ENCODE data around the gene STXBP6.

STXBP6 gene

GRCh38 chr14:24861083-24861630 is 188.8 kb downstream of the STXBP6 start:
- H2AK5ac ChIP-seq (ENCODE audit: low read length): no peak overlapping the region
- H3K23ac ChIP-seq (ENCODE audit: low read length): no peak overlapping the region
- no peak overlapping the region for H3K4ac ChIP-seq (ENCODE audit: low read depth, low read length)
- no peak overlapping the region for H3K4me2 ChIP-seq (ENCODE audit: low read length)
- H3K27me3 ChIP-seq (ENCODE audit: insufficient read depth, low read length, poor library complexity): no peaks in the 10 kb centered on the region
- no peak overlapping the region for H3K56ac ChIP-seq (ENCODE audit: low read length)
- no peaks in the 10 kb centered on the region for H3K79me2 ChIP-seq (ENCODE audit: control insufficient read depth, insufficient read depth, low read length)
- WGBS (ENCODE audit: extremely low coverage, insufficient coverage, low lambda C conversion rate): no CpG with 5 or more reads among the region's 4 CpGs
- no peak overlapping the region for H3K27ac ChIP-seq (ENCODE audit: low read depth, low read length)
- no peak overlapping the region for H2BK120ac ChIP-seq (ENCODE audit: low read depth, low read length)
- H3K4me3 ChIP-seq (ENCODE audit: low read length): no peak overlapping the region
- DNase-seq: peak; percentile 48
- no peaks in the 10 kb centered on the region for H3K36me3 ChIP-seq (ENCODE audit: control insufficient read depth, insufficient read depth, low read length)
- H4K5ac ChIP-seq (ENCODE audit: low read length): no peak overlapping the region
- H3K18ac ChIP-seq (ENCODE audit: low read length): peak overlapping the region; percentile 22
- H3K9ac ChIP-seq (ENCODE audit: low read length): no peak overlapping the region
- no peaks in the 10 kb centered on the region for H3K79me1 ChIP-seq (ENCODE audit: low read length)
- H3K4me1 ChIP-seq (ENCODE audit: control insufficient read depth, low read depth, low read length): no peaks in the 10 kb centered on the region
- H2BK15ac ChIP-seq (replicated peaks; ENCODE audit: low read depth): no peak overlapping the region
- no peak overlapping the region for H2BK5ac ChIP-seq (ENCODE audit: low read length)
- H4K8ac ChIP-seq (ENCODE audit: low read depth, low read length): no peak overlapping the region

DNA sequence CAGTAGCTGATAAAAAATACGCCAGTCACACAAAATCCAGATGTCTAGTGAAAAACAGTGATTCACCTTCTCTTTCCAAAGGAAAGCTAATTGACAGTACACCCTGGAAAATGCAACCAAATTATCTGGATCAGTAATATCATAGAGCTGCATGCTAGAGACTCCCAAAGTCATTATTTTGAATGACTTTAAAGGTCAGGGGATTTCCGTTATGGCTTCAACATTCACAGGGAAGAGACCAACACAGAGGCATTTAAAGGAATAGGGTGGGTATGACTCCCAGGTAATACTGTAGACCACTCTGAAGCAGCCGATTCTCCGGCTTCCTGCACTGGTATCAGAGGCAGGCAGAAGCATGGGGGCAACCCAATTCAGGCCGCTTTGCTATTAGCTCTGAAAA is 190.4 kb downstream of the STXBP6 start:
- no peaks in the 10 kb centered on the region for H3K36me3 ChIP-seq (ENCODE audit: control insufficient read depth, insufficient read depth, low read length)
- no peak overlapping the region for H3K56ac ChIP-seq (ENCODE audit: low read length)
- no peak overlapping the region for H3K9ac ChIP-seq (ENCODE audit: low read length)
- no peak overlapping the region for H3K4me3 ChIP-seq (ENCODE audit: low read length)
- H3K4ac ChIP-seq (ENCODE audit: low read depth, low read length): no peak overlapping the region
- no peak overlapping the region for H4K8ac ChIP-seq (ENCODE audit: low read depth, low read length)
- no peaks in the 10 kb centered on the region for H3K4me1 ChIP-seq (ENCODE audit: control insufficient read depth, low read depth, low read length)
- H2BK5ac ChIP-seq (ENCODE audit: low read length): no peak overlapping the region
- no peak for DNase-seq
- no peak overlapping the region for H4K5ac ChIP-seq (ENCODE audit: low read length)
- H3K23ac ChIP-seq (ENCODE audit: low read length): no peak overlapping the region
- no peaks in the 10 kb centered on the region for H3K27me3 ChIP-seq (ENCODE audit: insufficient read depth, low read length, poor library complexity)
- H2BK15ac ChIP-seq (replicated peaks; ENCODE audit: low read depth): no peak overlapping the region
- H3K79me1 ChIP-seq (ENCODE audit: low read length): no peaks in the 10 kb centered on the region
- no peaks in the 10 kb centered on the region for H3K79me2 ChIP-seq (ENCODE audit: control insufficient read depth, insufficient read depth, low read length)
- no CpG with 5 or more reads among the region's 5 CpGs for WGBS (ENCODE audit: extremely low coverage, insufficient coverage, low lambda C conversion rate)
- H2BK120ac ChIP-seq (ENCODE audit: low read depth, low read length): no peak overlapping the region
- H3K27ac ChIP-seq (ENCODE audit: low read depth, low read length): no peak overlapping the region
- no peak overlapping the region for H3K18ac ChIP-seq (ENCODE audit: low read length)
- no peak overlapping the region for H2AK5ac ChIP-seq (ENCODE audit: low read length)
- H3K4me2 ChIP-seq (ENCODE audit: low read length): no peak overlapping the region

DNA sequence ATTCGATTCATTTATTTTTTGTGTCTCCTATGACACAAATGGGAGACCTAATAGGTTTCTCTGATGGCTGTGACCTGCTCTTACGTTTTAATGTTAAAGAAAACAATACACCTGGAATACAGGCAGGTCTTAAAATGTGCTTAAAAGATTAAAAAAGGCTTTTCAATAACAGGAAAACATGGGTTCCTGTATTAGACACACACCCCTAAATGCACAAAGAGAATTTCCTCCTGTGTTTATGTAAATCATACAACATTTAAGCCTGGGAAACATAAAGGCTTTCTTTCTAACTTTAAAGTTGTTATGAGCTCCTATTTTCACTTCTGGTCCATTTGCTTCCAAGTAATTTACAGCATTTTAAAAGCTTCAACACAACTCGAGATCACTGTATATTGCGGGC is 191.3 kb downstream of the STXBP6 start:
- no peak overlapping the region for H4K5ac ChIP-seq (ENCODE audit: low read length)
- no peak overlapping the region for H3K4ac ChIP-seq (ENCODE audit: low read depth, low read length)
- no peaks in the 10 kb centered on the region for H3K79me2 ChIP-seq (ENCODE audit: control insufficient read depth, insufficient read depth, low read length)
- no peak overlapping the region for H3K4me2 ChIP-seq (ENCODE audit: low read length)
- WGBS (ENCODE audit: extremely low coverage, insufficient coverage, low lambda C conversion rate): no CpG with 5 or more reads among the region's 4 CpGs
- no peak overlapping the region for H3K27ac ChIP-seq (ENCODE audit: low read depth, low read length)
- H3K23ac ChIP-seq (ENCODE audit: low read length): no peak overlapping the region
- no peaks in the 10 kb centered on the region for H3K4me1 ChIP-seq (ENCODE audit: control insufficient read depth, low read depth, low read length)
- no peak overlapping the region for H3K18ac ChIP-seq (ENCODE audit: low read length)
- H4K8ac ChIP-seq (ENCODE audit: low read depth, low read length): no peak overlapping the region
- H3K36me3 ChIP-seq (ENCODE audit: control insufficient read depth, insufficient read depth, low read length): no peaks in the 10 kb centered on the region
- no peak overlapping the region for H3K4me3 ChIP-seq (ENCODE audit: low read length)
- no peak overlapping the region for H2BK5ac ChIP-seq (ENCODE audit: low read length)
- no peaks in the 10 kb centered on the region for H3K79me1 ChIP-seq (ENCODE audit: low read length)
- no peak overlapping the region for H2AK5ac ChIP-seq (ENCODE audit: low read length)
- H2BK15ac ChIP-seq (replicated peaks; ENCODE audit: low read depth): no peak overlapping the region
- no peak overlapping the region for H2BK120ac ChIP-seq (ENCODE audit: low read depth, low read length)
- no peak for DNase-seq
- H3K27me3 ChIP-seq (ENCODE audit: insufficient read depth, low read length, poor library complexity): no peaks in the 10 kb centered on the region
- no peak overlapping the region for H3K56ac ChIP-seq (ENCODE audit: low read length)
- H3K9ac ChIP-seq (ENCODE audit: low read length): no peak overlapping the region

GRCh38 chr14:24858052-24858451 is 191.9 kb downstream of the STXBP6 start:
- H3K4me1 ChIP-seq (ENCODE audit: control insufficient read depth, low read depth, low read length): no peaks in the 10 kb centered on the region
- no peaks in the 10 kb centered on the region for H3K36me3 ChIP-seq (ENCODE audit: control insufficient read depth, insufficient read depth, low read length)
- H3K27me3 ChIP-seq (ENCODE audit: insufficient read depth, low read length, poor library complexity): no peaks in the 10 kb centered on the region
- no peak overlapping the region for H4K5ac ChIP-seq (ENCODE audit: low read length)
- no peak overlapping the region for H2AK5ac ChIP-seq (ENCODE audit: low read length)
- no peak overlapping the region for H4K8ac ChIP-seq (ENCODE audit: low read depth, low read length)
- no peak overlapping the region for H3K23ac ChIP-seq (ENCODE audit: low read length)
- no peak overlapping the region for H3K4me3 ChIP-seq (ENCODE audit: low read length)
- H3K18ac ChIP-seq (ENCODE audit: low read length): no peak overlapping the region
- H3K4ac ChIP-seq (ENCODE audit: low read depth, low read length): no peak overlapping the region
- peak; percentile 25 for DNase-seq
- no peaks in the 10 kb centered on the region for H3K79me2 ChIP-seq (ENCODE audit: control insufficient read depth, insufficient read depth, low read length)
- no peak overlapping the region for H2BK120ac ChIP-seq (ENCODE audit: low read depth, low read length)
- WGBS (ENCODE audit: extremely low coverage, insufficient coverage, low lambda C conversion rate): no CpG with 5 or more reads among the region's 4 CpGs
- H2BK5ac ChIP-seq (ENCODE audit: low read length): no peak overlapping the region
- H3K4me2 ChIP-seq (ENCODE audit: low read length): no peak overlapping the region
- no peaks in the 10 kb centered on the region for H3K79me1 ChIP-seq (ENCODE audit: low read length)
- no peak overlapping the region for H3K9ac ChIP-seq (ENCODE audit: low read length)
- H3K56ac ChIP-seq (ENCODE audit: low read length): no peak overlapping the region
- H3K27ac ChIP-seq (ENCODE audit: low read depth, low read length): no peak overlapping the region
- H2BK15ac ChIP-seq (replicated peaks; ENCODE audit: low read depth): no peak overlapping the region

DNA sequence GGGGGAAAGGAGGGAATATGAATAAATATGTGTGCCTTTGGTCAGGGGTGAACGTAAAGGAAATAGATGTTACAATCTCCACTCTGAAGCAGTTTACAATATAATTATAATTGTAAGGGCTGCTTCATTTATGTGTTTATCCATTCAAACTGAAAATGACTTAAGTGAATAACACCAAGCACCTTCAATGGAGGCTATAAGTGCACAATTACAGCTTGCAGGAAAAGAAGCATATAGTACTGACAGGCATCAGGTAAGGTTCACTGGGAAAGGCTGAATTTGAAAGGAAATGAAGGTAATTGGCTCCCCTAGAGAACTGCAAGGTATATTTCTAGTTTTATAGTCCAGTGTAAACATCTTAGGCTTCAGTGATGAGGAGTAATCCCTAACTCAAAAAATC is 192.7 kb downstream of the STXBP6 start:
- Histone ChIP-seq H3K27ac (ENCODE audit: low read depth, low read length) (no peak overlapping the region), H3K79me1 (ENCODE audit: low read length) (no peaks in the 10 kb centered on the region), H4K5ac (ENCODE audit: low read length) (no peak overlapping the region), H2BK120ac (ENCODE audit: low read depth, low read length) (no peak overlapping the region), H3K4me1 (ENCODE audit: control insufficient read depth, low read depth, low read length) (peaks cover under 1% of the 10 kb centered on the region), H3K79me2 (ENCODE audit: control insufficient read depth, insufficient read depth, low read length) (no peaks in the 10 kb centered on the region), H4K8ac (ENCODE audit: low read depth, low read length) (no peak overlapping the region), H2BK15ac (replicated peaks; ENCODE audit: low read depth) (no peak overlapping the region), H3K36me3 (ENCODE audit: control insufficient read depth, insufficient read depth, low read length) (no peaks in the 10 kb centered on the region), H3K4ac (ENCODE audit: low read depth, low read length) (no peak overlapping the region), H3K18ac (ENCODE audit: low read length) (no peak overlapping the region), H3K27me3 (ENCODE audit: insufficient read depth, low read length, poor library complexity) (no peaks in the 10 kb centered on the region), H3K56ac (ENCODE audit: low read length) (no peak overlapping the region), H2AK5ac (ENCODE audit: low read length) (no peak overlapping the region), H3K4me3 (ENCODE audit: low read length) (no peak overlapping the region), H2BK5ac (ENCODE audit: low read length) (no peak overlapping the region), H3K9ac (ENCODE audit: low read length) (no peak overlapping the region), H3K4me2 (ENCODE audit: low read length) (no peak overlapping the region), H3K23ac (ENCODE audit: low read length) (no peak overlapping the region)
- no peak for DNase-seq
- WGBS (ENCODE audit: extremely low coverage, insufficient coverage, low lambda C conversion rate): no CpG with 5 or more reads among the region's 1 CpG

- no peak overlapping the region for H3K4me2 ChIP-seq (ENCODE audit: low read length)
- no peak overlapping the region for H3K27ac ChIP-seq (ENCODE audit: low read depth, low read length)
- no peak overlapping the region for H2AK5ac ChIP-seq (ENCODE audit: low read length)
- H3K9ac ChIP-seq (ENCODE audit: low read length): no peak overlapping the region
- WGBS (ENCODE audit: extremely low coverage, insufficient coverage, low lambda C conversion rate): no CpG with 5 or more reads among the region's 2 CpGs
- H3K27me3 ChIP-seq (ENCODE audit: insufficient read depth, low read length, poor library complexity): no peaks in the 10 kb centered on the region
- peaks cover 2% of the 10 kb centered on the region for H3K4me1 ChIP-seq (ENCODE audit: control insufficient read depth, low read depth, low read length)
- H2BK15ac ChIP-seq (replicated peaks; ENCODE audit: low read depth): no peak overlapping the region
- no peak overlapping the region for H3K18ac ChIP-seq (ENCODE audit: low read length)
- no peak overlapping the region for H2BK120ac ChIP-seq (ENCODE audit: low read depth, low read length)
- H3K79me1 ChIP-seq (ENCODE audit: low read length): no peaks in the 10 kb centered on the region
- H3K4ac ChIP-seq (ENCODE audit: low read depth, low read length): no peak overlapping the region
- H4K5ac ChIP-seq (ENCODE audit: low read length): no peak overlapping the region
- H3K56ac ChIP-seq (ENCODE audit: low read length): no peak overlapping the region
- H3K23ac ChIP-seq (ENCODE audit: low read length): no peak overlapping the region
- H3K4me3 ChIP-seq (ENCODE audit: low read length): no peak overlapping the region
- DNase-seq: no peak
- H4K8ac ChIP-seq (ENCODE audit: low read depth, low read length): no peak overlapping the region
- H3K36me3 ChIP-seq (ENCODE audit: control insufficient read depth, insufficient read depth, low read length): no peaks in the 10 kb centered on the region
- H3K79me2 ChIP-seq (ENCODE audit: control insufficient read depth, insufficient read depth, low read length): no peaks in the 10 kb centered on the region
- no peak overlapping the region for H2BK5ac ChIP-seq (ENCODE audit: low read length)
Measured at GRCh38 chr14:24853446-24853845, 196.5 kb downstream of the STXBP6 start.

All from mesendoderm (in vitro differentiated cells).